Measurements from ENCODE around the gene VRK1.

The VRK1 gene

GRCh38 chr14:96843137-96843536, 46.0 kb downstream of the VRK1 start:
- no peak for TF ChIP-seq Cebpa-rat (IDR thresholded peaks at IDR 0.05)
- peaks cover 0 to 15% (median 2%) of the 10 kb centered on the region in 10 experiments; a peak in 6 of 20 replicates for H3K4me1 ChIP-seq
- 0 out of 22 replicates have a peak, but pooled peaks cover 0 to 7% (median 0%) of the 10 kb centered on the region in 11 experiments for H4K20me1 ChIP-seq
- H3K27ac ChIP-seq, result no peak overlapping the region
- no peaks in the 10 kb centered on the region for H3K27me3 ChIP-seq
- H3K4me2 ChIP-seq, result no peak overlapping the region
- H3K4me3 ChIP-seq, result no peak overlapping the region
- H3K9ac ChIP-seq, result no peak overlapping the region
- peaks cover 41 to 100% (median 82%) of the 10 kb centered on the region in 11 experiments for H3K36me3 ChIP-seq
- peaks cover 0 to 5% (median 4%) of the 10 kb centered on the region in 11 experiments; a peak in 8 of 22 replicates for H3K9me3 ChIP-seq (replicated peaks in 1 of 11)

GRCh38 chr14:96844857-96845570, 47.8 kb downstream of the VRK1 start:
- Histone ChIP-seq H3K36me3 (peaks cover 39 to 100% (median 82%) of the 10 kb centered on the region in 11 experiments), H3K4me3 (no peak overlapping the region), H3K4me2 (peak overlapping the region in 3 of 11 experiments; percentile 15 to 34 (median 21); a peak in 3 of 22 replicates), H3K27ac (no peak overlapping the region), H4K20me1 (0 out of 22 replicates have a peak, but pooled peaks cover 0 to 7% (median 0%) of the 10 kb centered on the region in 11 experiments), H3K4me1 (peaks cover 0 to 15% (median 2%) of the 10 kb centered on the region in 10 experiments; a peak in 6 of 20 replicates), H3K9me3 (replicated peaks in 1 of 11) (no peaks in the 10 kb centered on the region), H3K27me3 (no peaks in the 10 kb centered on the region), H3K9ac (no peak overlapping the region)
- no peak for TF ChIP-seq Cebpa-rat (IDR thresholded peaks at IDR 0.05)

- Histone ChIP-seq H3K27ac (no peak overlapping the region), H3K27me3 (no peaks in the 10 kb centered on the region), H3K4me2 (no peak overlapping the region), H3K36me3 (peaks cover 29 to 95% (median 74%) of the 10 kb centered on the region in 11 experiments), H4K20me1 (peaks cover 0 to 7% (median 0%) of the 10 kb centered on the region in 11 experiments; a peak in 2 of 22 replicates), H3K9ac (no peak overlapping the region), H3K9me3 (replicated peaks in 1 of 11) (no peaks in the 10 kb centered on the region), H3K4me3 (no peak overlapping the region), H3K4me1 (peaks cover 0 to 15% (median 2%) of the 10 kb centered on the region in 10 experiments; a peak in 6 of 20 replicates)
- TF ChIP-seq Cebpa-rat (IDR thresholded peaks at IDR 0.05), result no peak
These were observed 50.3 kb downstream of the VRK1 start for GRCh38 chr14:96847451-96847850.

- peaks cover 0 to 15% (median 2%) of the 10 kb centered on the region in 10 experiments; a peak in 6 of 20 replicates for H3K4me1 ChIP-seq
- no peak overlapping the region for H3K9ac ChIP-seq
- no peak overlapping the region for H3K4me3 ChIP-seq
- H4K20me1 ChIP-seq, result peaks cover 0 to 6% (median 0%) of the 10 kb centered on the region in 11 experiments; a peak in 2 of 22 replicates
- TF ChIP-seq Cebpa-rat (IDR thresholded peaks at IDR 0.05), result no peak
- peaks cover 24 to 95% (median 72%) of the 10 kb centered on the region in 11 experiments for H3K36me3 ChIP-seq
- no peak overlapping the region for H3K4me2 ChIP-seq
- no peaks in the 10 kb centered on the region for H3K9me3 ChIP-seq (replicated peaks in 1 of 11)
- no peak overlapping the region for H3K27ac ChIP-seq
- H3K27me3 ChIP-seq, result no peaks in the 10 kb centered on the region
These were observed 50.8 kb downstream of the VRK1 start for GRCh38 chr14:96848011-96848410.

- H4K20me1 ChIP-seq, result peaks cover 0 to 6% (median 0%) of the 10 kb centered on the region in 11 experiments; a peak in 2 of 22 replicates
- no peaks in the 10 kb centered on the region for H3K27me3 ChIP-seq
- H3K4me1 ChIP-seq, result peaks cover 0 to 6% (median 0%) of the 10 kb centered on the region in 10 experiments; a peak in 6 of 20 replicates
- no peak for TF ChIP-seq Cebpa-rat (IDR thresholded peaks at IDR 0.05)
- no peak overlapping the region for H3K27ac ChIP-seq
- no peaks in the 10 kb centered on the region for H3K9me3 ChIP-seq (replicated peaks in 1 of 11)
- no peak overlapping the region for H3K9ac ChIP-seq
- no peak overlapping the region for H3K4me3 ChIP-seq
- no peak overlapping the region for H3K4me2 ChIP-seq
- H3K36me3 ChIP-seq, result peaks cover 23 to 95% (median 77%) of the 10 kb centered on the region in 11 experiments
These were observed 52.6 kb downstream of the VRK1 start for GRCh38 chr14:96849733-96850132.

GRCh38 chr14:96851694-96852381, 54.7 kb downstream of the VRK1 start:
- Histone ChIP-seq H3K9ac (no peak overlapping the region), H3K27ac (no peak overlapping the region), H3K27me3 (no peaks in the 10 kb centered on the region), H3K4me2 (no peak overlapping the region), H3K4me1 (no peaks in the 10 kb centered on the region), H3K4me3 (no peak overlapping the region), H4K20me1 (peaks cover 0 to 6% (median 0%) of the 10 kb centered on the region in 11 experiments; a peak in 2 of 22 replicates), H3K36me3 (peaks cover 43 to 95% (median 81%) of the 10 kb centered on the region in 11 experiments), H3K9me3 (replicated peaks in 1 of 11) (no peaks in the 10 kb centered on the region)
- TF ChIP-seq Cebpa-rat (IDR thresholded peaks at IDR 0.05), result no peak

- Histone ChIP-seq H3K27ac (no peak overlapping the region), H3K9ac (no peak overlapping the region), H3K36me3 (peaks cover 41 to 95% (median 81%) of the 10 kb centered on the region in 11 experiments; a peak in 21 of 22 replicates), H3K4me2 (no peak overlapping the region), H4K20me1 (peaks cover 0 to 6% (median 0%) of the 10 kb centered on the region in 11 experiments; a peak in 2 of 22 replicates), H3K4me3 (no peak overlapping the region), H3K9me3 (replicated peaks in 1 of 11) (no peaks in the 10 kb centered on the region), H3K4me1 (no peaks in the 10 kb centered on the region), H3K27me3 (no peaks in the 10 kb centered on the region)
- no peak for TF ChIP-seq Cebpa-rat (IDR thresholded peaks at IDR 0.05)
These were observed 55.7 kb downstream of the VRK1 start for GRCh38 chr14:96852823-96853422.

GRCh38 chr14:96858643-96859042, 61.5 kb downstream of the VRK1 start:
- Histone ChIP-seq H4K20me1 (no peaks in the 10 kb centered on the region), H3K27ac (no peak overlapping the region), H3K4me1 (no peaks in the 10 kb centered on the region), H3K4me3 (no peak overlapping the region), H3K9ac (no peak overlapping the region), H3K36me3 (peaks cover 41 to 93% (median 87%) of the 10 kb centered on the region in 11 experiments; a peak in 21 of 22 replicates), H3K9me3 (replicated peaks in 1 of 11) (peaks cover 0 to 4% (median 0%) of the 10 kb centered on the region in 11 experiments; a peak in 5 of 22 replicates), H3K4me2 (no peak overlapping the region), H3K27me3 (no peaks in the 10 kb centered on the region)
- no peak for TF ChIP-seq Cebpa-rat (IDR thresholded peaks at IDR 0.05)

Measured in BLaER1 treated with 17β-estradiol and CSF1 and Interleukin-3, amounts not matched to agents 10 nM and 100 nM (cell line).